ENCODE measurements around the gene GRIN3B.

GRCh38 chr19:960020-960419 is 40.2 kb upstream of the GRIN3B start:
- TF ChIP-seq, protein P1, sequence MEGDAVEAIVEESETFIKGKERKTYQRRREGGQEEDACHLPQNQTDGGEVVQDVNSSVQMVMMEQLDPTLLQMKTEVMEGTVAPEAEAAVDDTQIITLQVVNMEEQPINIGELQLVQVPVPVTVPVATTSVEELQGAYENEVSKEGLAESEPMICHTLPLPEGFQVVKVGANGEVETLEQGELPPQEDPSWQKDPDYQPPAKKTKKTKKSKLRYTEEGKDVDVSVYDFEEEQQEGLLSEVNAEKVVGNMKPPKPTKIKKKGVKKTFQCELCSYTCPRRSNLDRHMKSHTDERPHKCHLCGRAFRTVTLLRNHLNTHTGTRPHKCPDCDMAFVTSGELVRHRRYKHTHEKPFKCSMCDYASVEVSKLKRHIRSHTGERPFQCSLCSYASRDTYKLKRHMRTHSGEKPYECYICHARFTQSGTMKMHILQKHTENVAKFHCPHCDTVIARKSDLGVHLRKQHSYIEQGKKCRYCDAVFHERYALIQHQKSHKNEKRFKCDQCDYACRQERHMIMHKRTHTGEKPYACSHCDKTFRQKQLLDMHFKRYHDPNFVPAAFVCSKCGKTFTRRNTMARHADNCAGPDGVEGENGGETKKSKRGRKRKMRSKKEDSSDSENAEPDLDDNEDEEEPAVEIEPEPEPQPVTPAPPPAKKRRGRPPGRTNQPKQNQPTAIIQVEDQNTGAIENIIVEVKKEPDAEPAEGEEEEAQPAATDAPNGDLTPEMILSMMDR (IDR thresholded peaks at IDR 0.05): no peak
- no peak for TF ChIP-seq POLR2A (IDR thresholded peaks at IDR 0.05)

All from uterus (tissue), 2 donors.